Osteocyte (in vitro differentiated cells): ENCODE results near the gene ADAMTS2. TPM values are rescaled to one million over a fixed set of nuclear protein-coding genes. Genes with fewer than 3 reads are reported as not detected.

Experiments
- DNase-seq: peaks from one replicate; pipeline ENCODE4 v3.0.0; 2021; ENCODE audit warnings: mixed read lengths; ENCODE audit not compliant: unreplicated experiment; ENCODE audit errors: extremely low spot score
- H3K27ac Mint-ChIP-seq: one replicate; pipeline ENCODE4 v1.8.0; 2021; ENCODE audit warnings: mild to moderate bottlenecking, mixed read lengths; ENCODE audit not compliant: unreplicated experiment
- H3K27me3 Mint-ChIP-seq: one replicate; pipeline ENCODE4 v1.8.0; 2021; ENCODE audit warnings: mixed read lengths; ENCODE audit not compliant: unreplicated experiment
- H3K36me3 Mint-ChIP-seq: one replicate; pipeline ENCODE4 v1.8.0; 2021; ENCODE audit warnings: mixed read lengths; ENCODE audit not compliant: unreplicated experiment
- H3K4me1 Mint-ChIP-seq: one replicate; pipeline ENCODE4 v1.8.0; 2021; ENCODE audit warnings: mixed read lengths; ENCODE audit not compliant: unreplicated experiment
- H3K4me3 Mint-ChIP-seq: one replicate; pipeline ENCODE4 v1.8.0; 2021; ENCODE audit warnings: mild to moderate bottlenecking, moderate library complexity, mixed read lengths; ENCODE audit not compliant: unreplicated experiment
- H3K9me3 Mint-ChIP-seq: one replicate; pipeline ENCODE4 v1.8.0; 2021; ENCODE audit warnings: mixed read lengths; ENCODE audit not compliant: unreplicated experiment
- CTCF ChIP-seq: fragments of 200-600 bp; sonication (generic); IDR thresholded peaks from 2 replicates; pipeline ENCODE4 v1.5.0; 2021; ENCODE audit warnings: antibody characterized with exemption, mild to moderate bottlenecking, moderate library complexity
- total RNA-seq: library from RNA; stranded (reverse); gene quantifications from 2 replicates; pipeline ENCODE4 v1.2.1, GENCODE V29; 2021

ADAMTS2 gene
- total RNA-seq, 1 donor from 2014 or later, result 12.2 TPM

- Mint-ChIP-seq H3K36me3 (no peaks in the 10 kb centered on the region), H3K27me3 (no peaks in the 10 kb centered on the region), H3K27ac (no peak overlapping the region), H3K4me3 (no peak overlapping the region), H3K9me3 (peaks cover 36% of the 10 kb centered on the region), H3K4me1 (peaks cover 4% of the 10 kb centered on the region)
- TF ChIP-seq CTCF, result no peak
- DNase-seq, result no peak
Measured at GRCh38 chr5:179306191-179307012, 38.9 kb downstream of the ADAMTS2 start.

- H3K36me3 Mint-ChIP-seq, result no peaks in the 10 kb centered on the region
- no peaks in the 10 kb centered on the region for H3K27me3 Mint-ChIP-seq
- peaks cover 4% of the 10 kb centered on the region for H3K4me1 Mint-ChIP-seq
- no peak overlapping the region for H3K4me3 Mint-ChIP-seq
- TF ChIP-seq CTCF, result no peak
- H3K9me3 Mint-ChIP-seq, result peaks cover 35% of the 10 kb centered on the region
- no peak for DNase-seq
- no peak overlapping the region for H3K27ac Mint-ChIP-seq
Measured at GRCh38 chr5:179304871-179305270, 40.4 kb downstream of the ADAMTS2 start.

GRCh38 chr5:179304466-179304865 lies 40.8 kb downstream of the ADAMTS2 start:
- H3K4me3 Mint-ChIP-seq, result no peak overlapping the region
- H3K27me3 Mint-ChIP-seq, result no peaks in the 10 kb centered on the region
- no peak for TF ChIP-seq CTCF
- H3K4me1 Mint-ChIP-seq, result peaks cover 4% of the 10 kb centered on the region
- no peaks in the 10 kb centered on the region for H3K36me3 Mint-ChIP-seq
- H3K9me3 Mint-ChIP-seq, result peaks cover 35% of the 10 kb centered on the region
- no peak overlapping the region for H3K27ac Mint-ChIP-seq
- no peak for DNase-seq

GRCh38 chr5:179303451-179304200 lies 41.6 kb downstream of the ADAMTS2 start:
- TF ChIP-seq CTCF, result no peak
- H3K36me3 Mint-ChIP-seq, result no peaks in the 10 kb centered on the region
- H3K27me3 Mint-ChIP-seq, result no peaks in the 10 kb centered on the region
- peaks cover 38% of the 10 kb centered on the region for H3K9me3 Mint-ChIP-seq
- no peak for DNase-seq
- H3K27ac Mint-ChIP-seq, result no peak overlapping the region
- peaks cover 4% of the 10 kb centered on the region for H3K4me1 Mint-ChIP-seq
- H3K4me3 Mint-ChIP-seq, result no peak overlapping the region
